ENCODE data around the gene MMP24OS.
A peak's percentile ranks its signal among the peaks of the same experiment; 100 is the strongest.
"Not testable (repeated sequence)": the region's sequence is repeated elsewhere in the genome, so short reads cannot be mapped to it uniquely, and the experiment has no call there.

Gene MMP24OS

DNA sequence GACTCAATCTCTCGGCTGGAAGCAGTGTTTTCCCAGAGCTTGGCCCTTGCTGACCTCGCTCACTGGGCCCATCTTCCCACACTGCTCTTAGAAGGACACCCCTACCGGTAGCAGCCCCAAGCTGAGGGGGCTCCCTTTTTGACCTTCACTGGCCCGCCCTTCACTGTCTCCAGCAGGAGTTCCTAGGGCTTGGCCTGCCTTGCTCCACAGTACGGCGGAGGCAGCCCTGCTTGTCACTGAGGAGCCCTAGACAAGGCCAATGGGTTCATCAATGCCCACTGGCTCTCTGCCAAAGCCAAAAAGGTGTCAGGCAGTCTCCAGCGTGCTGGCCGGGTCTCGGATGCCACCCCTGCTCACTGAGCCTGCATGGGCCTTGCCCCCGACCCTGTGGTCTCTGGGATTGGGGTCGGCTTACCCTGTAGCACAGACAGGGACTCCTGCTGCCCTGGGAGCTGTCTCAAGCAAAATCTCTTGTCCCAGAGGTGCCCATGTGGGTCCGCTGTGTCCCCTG, 2.1 kb downstream of the MMP24OS start:
- DNase-seq (ENCODE audit: low read depth), result no peak

GRCh38 chr20:35274172-35275092, 3.5 kb downstream of the MMP24OS start:
- no peak for DNase-seq (ENCODE audit: low read depth)

- DNase-seq (ENCODE audit: low read depth), result no peak
These were observed 4.3 kb downstream of the MMP24OS start for GRCh38 chr20:35273449-35274171.

- peak; percentile 49 for DNase-seq (ENCODE audit: low read depth)
These were observed 6.0 kb downstream of the MMP24OS start for GRCh38 chr20:35271904-35272303.

- DNase-seq (ENCODE audit: low read depth), result no peak
These were observed 6.6 kb downstream of the MMP24OS start for GRCh38 chr20:35271073-35271882.

DNA sequence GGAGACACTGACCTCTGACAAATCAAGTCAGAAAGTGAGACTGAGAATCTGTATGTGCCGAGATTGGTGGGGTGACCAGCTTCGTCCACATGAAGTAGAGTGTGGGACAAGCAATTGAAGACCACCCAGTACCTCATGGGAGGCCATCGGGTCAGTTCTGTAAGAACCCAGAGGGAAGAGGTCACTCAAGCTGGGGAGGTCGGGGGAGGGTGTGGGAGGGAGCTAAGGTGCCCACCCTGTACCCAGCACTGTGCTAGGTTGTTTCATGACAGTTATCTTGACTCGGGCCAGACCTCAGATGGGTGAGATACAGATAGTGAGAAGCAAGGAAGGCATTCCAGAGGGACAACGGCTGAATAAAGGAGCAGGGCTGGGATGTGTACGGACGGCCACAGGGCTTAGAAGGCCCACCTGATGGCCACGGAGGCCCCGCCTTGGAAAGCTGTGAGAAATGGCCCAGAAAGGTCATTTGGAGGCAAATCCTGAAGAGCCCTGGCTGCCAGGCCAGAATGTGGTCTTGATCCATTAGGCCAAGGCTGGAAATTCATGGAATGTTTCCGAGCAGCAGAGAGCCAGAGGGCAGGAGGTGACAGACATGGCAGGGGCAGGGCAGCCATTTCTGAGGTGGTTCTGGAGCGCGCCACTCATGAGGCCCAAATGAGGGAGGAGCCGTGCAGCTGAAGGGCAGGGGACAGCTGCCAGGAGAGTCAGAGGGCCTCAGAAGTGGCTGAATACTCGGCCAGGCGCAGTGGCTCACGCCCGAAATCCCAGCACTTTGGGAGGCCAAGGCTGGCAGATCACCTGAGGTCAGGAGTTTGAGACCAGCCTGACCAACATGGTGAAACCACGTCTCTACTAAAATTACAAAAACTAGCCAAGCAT, 7.7 kb downstream of the MMP24OS start:
- no peak for DNase-seq (ENCODE audit: low read depth)

- no peak for DNase-seq (ENCODE audit: low read depth)
These were observed 8.7 kb downstream of the MMP24OS start for GRCh38 chr20:35269055-35269781.

DNA sequence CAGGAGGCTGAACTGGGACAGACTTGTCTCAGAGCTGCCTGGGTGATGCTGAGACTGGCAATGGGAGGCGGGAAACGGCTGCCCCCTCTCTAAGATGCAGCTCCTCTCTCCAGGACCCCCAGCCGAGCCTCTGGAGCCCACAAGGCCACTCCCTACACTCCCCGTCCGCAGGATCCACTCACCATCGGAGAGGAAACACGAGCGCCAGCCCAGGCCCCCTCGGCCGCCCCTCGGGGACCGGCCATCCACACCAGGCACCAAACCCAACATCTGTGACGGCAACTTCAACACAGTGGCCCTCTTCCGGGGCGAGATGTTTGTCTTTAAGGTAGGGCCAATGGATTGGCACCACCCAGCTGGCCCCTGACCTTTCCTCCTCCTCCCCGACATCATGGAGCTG, 10.8 kb downstream of the MMP24OS start:
- DNase-seq (ENCODE audit: low read depth), result no peak

DNA sequence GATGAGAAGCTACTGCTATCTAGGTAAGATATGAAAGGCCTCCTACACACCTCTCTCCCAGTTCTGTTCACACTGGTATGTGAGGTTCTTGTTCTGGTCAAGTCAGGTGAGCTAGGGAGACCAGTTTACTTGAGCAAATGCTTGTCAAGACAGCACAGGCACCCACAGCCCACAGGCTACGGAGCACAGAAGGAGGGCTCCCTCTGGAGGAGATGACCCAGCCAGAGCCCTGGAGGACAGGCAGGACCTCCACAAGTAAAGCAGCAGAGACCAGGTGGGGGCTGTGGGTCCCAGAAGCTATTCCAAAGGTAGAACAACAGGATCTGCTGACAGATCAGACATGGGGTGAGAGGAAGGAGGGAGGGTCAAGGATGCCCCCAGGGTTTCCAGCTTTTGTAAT, 13.2 kb downstream of the MMP24OS start:
- DNase-seq (ENCODE audit: low read depth), result no peak

DNA sequence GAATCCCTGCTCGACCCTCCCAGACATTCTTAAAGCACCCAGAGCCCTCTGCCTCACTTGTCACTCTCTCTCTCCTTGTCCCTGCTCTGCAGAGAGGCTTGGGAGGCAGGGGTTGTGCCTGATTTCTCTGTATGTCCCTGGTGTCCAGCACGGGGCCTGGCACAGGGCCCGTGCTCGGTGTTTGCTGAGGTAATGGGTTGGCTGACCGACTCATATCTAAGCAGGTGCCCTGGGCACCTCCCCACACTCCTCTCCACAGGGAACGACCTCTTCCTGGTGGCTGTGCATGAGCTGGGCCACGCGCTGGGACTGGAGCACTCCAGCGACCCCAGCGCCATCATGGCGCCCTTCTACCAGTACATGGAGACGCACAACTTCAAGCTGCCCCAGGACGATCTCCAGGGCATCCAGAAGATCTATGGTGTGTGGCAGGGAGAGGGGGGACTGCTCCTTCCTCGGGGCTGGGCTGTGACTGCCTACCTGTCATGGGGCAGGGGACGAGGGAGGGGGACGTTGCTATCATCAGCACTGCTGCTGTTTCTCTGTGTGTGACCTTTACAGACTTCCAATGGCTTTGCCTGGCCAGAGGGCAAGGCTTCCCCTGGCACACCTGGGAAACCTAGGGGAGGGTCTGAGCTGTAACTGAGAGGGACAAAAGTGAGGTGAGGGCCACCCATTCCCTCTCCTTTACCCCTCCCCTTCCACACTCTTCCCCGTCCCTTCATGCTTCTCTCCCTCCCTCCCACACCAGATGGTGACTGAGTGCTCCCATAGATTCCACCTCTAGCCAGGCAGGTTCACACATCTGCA, 14.2 kb downstream of the MMP24OS start:
- no peak for DNase-seq (ENCODE audit: low read depth)

DNA sequence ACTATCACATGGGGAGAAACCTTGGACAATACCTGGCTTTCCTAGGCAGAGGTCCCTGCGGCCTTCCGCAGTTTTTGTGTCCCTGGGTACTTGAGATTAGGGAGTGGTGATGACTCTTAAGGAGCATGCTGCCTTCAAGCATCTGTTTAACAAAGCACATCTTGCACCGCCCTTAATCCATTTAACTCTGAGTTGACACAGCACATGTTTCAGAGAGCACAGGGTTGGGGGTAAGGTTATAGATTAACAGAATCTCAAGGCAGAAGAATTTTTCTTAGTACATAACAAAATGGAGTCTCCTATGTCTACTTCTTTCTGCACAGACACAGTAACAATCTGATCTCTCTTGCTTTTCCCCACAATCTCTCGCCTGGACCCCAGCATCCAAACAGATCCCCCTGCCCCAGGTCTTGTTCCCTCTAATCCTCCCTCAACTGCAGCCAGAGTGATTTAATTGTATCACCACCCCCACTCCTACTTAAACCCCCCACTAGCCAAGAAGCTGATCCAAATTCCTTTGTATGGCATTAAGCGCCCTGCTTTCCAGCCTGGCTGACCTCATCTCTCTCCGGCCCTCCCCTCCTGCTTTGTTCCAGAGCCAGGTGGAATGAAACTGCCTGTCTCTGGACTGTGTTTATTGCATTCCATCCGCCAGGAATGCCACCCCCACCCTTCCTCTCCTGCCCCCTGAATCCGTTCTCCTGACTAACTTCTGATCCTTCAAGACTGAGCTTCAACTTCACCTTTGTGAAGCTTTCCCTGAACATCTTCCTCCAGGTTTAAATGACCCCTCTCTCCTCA, 15.0 kb downstream of the MMP24OS start:
- peak; percentile 65 for DNase-seq (ENCODE audit: low read depth)

DNA sequence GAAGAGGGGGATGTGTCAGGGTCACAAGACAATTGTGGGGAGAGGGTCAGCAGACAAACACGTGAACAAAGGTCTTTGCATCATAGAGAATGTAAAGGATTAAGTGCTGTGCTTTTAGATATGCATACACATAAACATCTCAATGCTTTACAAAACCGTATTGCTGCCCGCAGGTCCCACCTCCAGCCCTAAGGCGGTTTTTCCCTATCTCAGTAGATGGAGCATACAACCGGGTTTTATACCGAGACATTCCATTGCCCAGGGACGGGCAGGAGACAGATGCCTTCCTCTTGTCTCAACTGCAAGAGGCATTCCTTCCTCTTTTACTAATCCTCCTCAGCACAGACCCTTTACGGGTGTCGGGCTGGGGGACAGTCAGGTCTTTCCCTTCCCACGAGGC, 15.6 kb downstream of the MMP24OS start:
- DNase-seq (ENCODE audit: low read depth), result not testable (repeated sequence)

DNA sequence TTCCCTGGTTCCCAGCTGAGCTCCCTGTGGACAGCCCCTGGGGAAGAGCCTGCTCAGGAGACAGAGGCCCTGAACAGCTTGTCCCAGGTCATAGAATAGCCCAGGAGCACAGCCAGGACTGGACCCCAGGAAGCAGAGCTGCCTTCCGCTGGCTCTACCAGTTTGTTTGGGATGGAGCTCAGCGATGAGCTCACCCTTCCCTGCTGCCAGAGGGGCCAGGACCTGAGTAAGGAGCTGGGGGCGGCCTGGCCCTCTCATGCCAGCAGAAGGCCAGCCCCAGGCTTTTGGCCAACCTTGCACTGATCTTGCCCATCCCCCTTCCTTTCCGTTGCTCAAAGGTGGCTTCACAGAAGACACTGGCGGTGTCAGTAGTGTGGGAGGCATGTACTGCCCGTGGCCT, 17.5 kb downstream of the MMP24OS start:
- DNase-seq (ENCODE audit: low read depth), result no peak

DNA sequence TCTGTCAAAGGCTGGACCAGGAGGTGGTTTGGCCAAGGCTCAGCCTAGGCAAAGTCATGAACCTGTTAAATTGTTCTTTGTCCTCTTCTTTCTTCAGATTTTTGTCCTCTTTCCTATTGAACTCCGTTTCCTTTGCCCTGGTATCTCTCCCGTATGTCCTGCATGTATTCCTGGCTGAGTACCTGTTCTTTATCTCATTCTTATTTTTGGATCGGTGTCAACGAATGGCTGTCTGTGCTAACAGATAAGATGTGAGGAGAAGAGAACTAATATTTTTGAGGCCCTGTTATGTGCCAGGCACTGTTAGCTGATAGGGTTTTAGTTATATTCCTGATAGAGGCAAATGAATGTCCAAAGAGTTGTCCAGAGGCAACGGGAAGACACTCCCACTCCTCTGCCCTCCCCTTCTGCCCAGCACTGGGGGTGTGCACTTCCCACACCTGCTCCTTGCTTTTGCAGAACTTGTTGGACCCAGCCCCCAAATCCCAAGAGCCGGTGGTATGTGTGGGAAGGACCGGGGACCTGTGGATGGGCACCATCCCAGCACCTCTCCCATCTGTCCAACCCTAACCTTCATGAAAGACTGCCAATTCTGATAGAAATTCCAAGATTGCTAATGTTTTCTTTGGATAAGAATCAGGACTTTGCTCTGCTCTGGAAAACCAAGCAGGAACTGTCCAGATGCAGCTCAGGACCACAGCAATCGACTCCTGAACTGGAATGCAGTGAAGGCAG, 20.6 kb downstream of the MMP24OS start:
- DNase-seq (ENCODE audit: low read depth), result no peak

DNA sequence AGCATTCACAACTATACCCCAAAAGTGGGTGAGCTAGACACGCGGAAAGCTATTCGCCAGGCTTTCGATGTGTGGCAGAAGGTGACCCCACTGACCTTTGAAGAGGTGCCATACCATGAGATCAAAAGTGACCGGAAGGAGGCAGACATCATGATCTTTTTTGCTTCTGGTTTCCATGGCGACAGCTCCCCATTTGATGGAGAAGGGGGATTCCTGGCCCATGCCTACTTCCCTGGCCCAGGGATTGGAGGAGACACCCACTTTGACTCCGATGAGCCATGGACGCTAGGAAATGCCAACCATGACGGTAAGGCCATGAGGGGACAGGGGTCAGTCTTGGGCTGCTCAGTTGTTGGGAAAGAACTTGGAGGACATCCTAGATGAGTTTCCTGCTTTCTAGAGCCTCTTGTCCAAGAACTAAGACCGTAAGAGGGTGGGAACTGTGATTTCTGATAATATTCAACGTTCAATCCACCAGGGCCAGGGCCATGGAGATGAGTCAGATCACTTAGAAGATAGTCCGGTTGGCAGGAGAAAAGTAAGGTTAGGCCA, 23.4 kb downstream of the MMP24OS start:
- no peak for DNase-seq (ENCODE audit: low read depth)

DNA sequence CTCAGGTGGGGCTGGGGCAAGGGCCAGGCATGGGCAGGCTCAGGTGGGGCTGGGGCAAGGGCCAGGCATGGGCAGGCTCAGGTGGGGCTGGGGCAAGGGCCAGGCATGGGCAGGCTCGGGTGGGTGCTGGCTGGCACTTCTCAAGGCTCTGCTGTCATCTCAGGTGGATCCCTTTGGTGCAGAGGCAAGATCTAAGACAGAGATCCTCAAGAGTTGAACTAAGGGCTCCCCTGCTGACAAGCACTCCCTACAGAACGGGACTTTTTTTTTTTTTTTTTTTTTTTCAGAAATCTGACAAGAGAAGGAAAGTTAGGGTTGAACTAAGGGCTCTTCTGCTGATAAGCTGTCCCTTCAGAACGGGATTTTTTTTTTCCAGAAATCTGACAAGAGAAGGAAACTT, 24.9 kb downstream of the MMP24OS start:
- DNase-seq (ENCODE audit: low read depth), result no peak

GRCh38 chr20:35252598-35252997, 25.3 kb downstream of the MMP24OS start:
- not testable (repeated sequence) for DNase-seq (ENCODE audit: low read depth)

DNA sequence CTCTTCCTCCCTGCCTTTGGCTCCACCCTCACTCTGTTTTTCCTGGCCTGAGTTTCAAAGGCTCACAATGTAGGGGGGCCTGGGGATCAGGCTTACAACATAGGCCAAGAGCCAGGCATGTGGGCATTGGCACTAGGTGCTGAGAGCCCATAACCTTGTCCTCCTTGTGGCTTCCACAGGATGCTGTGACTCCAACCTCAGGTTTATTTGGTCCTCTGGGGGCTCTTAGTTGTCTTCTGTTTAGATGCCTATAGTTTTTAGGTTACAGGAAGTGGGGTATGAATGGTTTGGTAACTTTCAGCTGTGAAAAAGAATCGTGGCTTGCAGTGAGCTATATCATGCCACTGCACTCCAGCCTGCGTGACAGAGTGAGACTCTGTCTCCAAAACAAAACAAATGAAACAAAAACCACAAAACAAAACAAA, 25.9 kb downstream of the MMP24OS start:
- no peak for DNase-seq (ENCODE audit: low read depth)

All from HS-5 (cell line).